Sigmoid colon (tissue), 3 donors: ENCODE data around the gene NFIA.

Experiments used
- CTCF ChIP-seq, 4 experiments: fragments of 450-650 bp in 3 of 4; fragments of 200-600 bp in 1 of 4; IDR thresholded peaks; one replicate each; pipeline ENCODE4 v1.5.1; 2016 to 2019; ENCODE audit warnings: antibody characterized with exemption in 4 of 4, mild to moderate bottlenecking in 3 of 4, moderate library complexity in 2 of 4
- POLR2A ChIP-seq, 2 donors: fragments of 450-650 bp; IDR thresholded peaks; one replicate each; pipeline ENCODE4 v1.6.1; 2016; ENCODE audit warnings: antibody characterized with exemption in 2 of 2, mild to moderate bottlenecking in 2 of 2, moderate library complexity in 2 of 2

GRCh38 chr1:61110554-61110953 is 28.2 kb downstream of the NFIA start:
- TF ChIP-seq CTCF (IDR thresholded peaks at IDR 0.05) = no peak
- TF ChIP-seq POLR2A (IDR thresholded peaks at IDR 0.05) = no peak
